ENCODE results near the gene FAM168A. TPM values are rescaled to one million over a fixed set of nuclear protein-coding genes. Genes with fewer than 3 reads are reported as not detected.

The FAM168A gene
- total RNA-seq, 1 experiment from 2014 or later: 25.9 TPM

DNA sequence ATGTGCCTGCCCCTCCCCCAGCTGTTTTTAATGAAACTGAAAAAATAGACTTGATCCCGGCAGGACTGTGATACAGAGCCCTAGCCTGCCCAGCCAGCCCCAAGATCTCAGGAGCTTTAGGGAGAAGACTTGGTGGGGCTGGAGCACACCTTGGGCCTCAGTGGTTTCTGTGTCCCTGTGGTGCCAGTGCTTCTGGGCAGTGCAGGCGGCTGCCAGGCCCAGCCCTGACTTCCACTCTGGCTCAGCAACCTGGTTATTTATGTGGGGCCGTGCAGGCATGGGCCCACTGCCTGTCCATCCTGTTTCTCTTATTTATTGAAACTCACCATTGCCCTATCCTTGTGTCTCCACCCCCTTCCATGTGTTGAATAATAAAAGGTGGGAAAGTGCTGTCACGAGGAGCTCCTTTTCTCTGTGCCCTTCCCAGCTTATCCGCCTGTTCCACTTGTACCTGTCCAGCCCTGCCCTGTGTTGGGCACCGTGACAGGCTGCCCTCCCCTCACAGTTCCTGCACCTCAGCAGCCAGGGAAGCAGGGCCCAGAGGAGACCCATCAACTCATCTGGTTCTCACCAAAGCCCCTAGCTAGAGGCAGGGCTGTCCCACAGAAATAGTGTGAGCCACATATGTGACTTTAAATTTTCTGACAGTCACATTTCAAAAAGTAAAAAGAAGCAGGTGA, 201.5 kb downstream of the FAM168A start (continued):
- TF ChIP-seq KAT7 (CRISPR knock-in tag; IDR thresholded peaks at IDR 0.05; ENCODE audit: borderline replicate concordance): no peak
- TF ChIP-seq, protein P1, sequence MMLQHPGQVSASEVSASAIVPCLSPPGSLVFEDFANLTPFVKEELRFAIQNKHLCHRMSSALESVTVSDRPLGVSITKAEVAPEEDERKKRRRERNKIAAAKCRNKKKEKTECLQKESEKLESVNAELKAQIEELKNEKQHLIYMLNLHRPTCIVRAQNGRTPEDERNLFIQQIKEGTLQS (CRISPR knock-in tag; conservative IDR thresholded peaks at IDR 0.05): no peak
- TF ChIP-seq OVOL2 (CRISPR knock-in tag; IDR thresholded peaks at IDR 0.05; ENCODE audit: borderline replicate concordance): no peak
- no peak for TF ChIP-seq ZNF281 (CRISPR knock-in tag; IDR thresholded peaks at IDR 0.05)

GRCh38 chr11:73395297-73396208, 202.4 kb downstream of the FAM168A start:
- H3K36me3 Mint-ChIP-seq: no peaks in the 10 kb centered on the region
- TF ChIP-seq ZBTB21 (CRISPR knock-in tag; IDR thresholded peaks at IDR 0.05; ENCODE audit: borderline replicate concordance) (no peak), ZNF416 (CRISPR knock-in tag; IDR thresholded peaks at IDR 0.05) (no peak), TCF7 (CRISPR knock-in tag; IDR thresholded peaks at IDR 0.05; ENCODE audit: low read depth) (no peak)
- TF ChIP-seq, protein P2, sequence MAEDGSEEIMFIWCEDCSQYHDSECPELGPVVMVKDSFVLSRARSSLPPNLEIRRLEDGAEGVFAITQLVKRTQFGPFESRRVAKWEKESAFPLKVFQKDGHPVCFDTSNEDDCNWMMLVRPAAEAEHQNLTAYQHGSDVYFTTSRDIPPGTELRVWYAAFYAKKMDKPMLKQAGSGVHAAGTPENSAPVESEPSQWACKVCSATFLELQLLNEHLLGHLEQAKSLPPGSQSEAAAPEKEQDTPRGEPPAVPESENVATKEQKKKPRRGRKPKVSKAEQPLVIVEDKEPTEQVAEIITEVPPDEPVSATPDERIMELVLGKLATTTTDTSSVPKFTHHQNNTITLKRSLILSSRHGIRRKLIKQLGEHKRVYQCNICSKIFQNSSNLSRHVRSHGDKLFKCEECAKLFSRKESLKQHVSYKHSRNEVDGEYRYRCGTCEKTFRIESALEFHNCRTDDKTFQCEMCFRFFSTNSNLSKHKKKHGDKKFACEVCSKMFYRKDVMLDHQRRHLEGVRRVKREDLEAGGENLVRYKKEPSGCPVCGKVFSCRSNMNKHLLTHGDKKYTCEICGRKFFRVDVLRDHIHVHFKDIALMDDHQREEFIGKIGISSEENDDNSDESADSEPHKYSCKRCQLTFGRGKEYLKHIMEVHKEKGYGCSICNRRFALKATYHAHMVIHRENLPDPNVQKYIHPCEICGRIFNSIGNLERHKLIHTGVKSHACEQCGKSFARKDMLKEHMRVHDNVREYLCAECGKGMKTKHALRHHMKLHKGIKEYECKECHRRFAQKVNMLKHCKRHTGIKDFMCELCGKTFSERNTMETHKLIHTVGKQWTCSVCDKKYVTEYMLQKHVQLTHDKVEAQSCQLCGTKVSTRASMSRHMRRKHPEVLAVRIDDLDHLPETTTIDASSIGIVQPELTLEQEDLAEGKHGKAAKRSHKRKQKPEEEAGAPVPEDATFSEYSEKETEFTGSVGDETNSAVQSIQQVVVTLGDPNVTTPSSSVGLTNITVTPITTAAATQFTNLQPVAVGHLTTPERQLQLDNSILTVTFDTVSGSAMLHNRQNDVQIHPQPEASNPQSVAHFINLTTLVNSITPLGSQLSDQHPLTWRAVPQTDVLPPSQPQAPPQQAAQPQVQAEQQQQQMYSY (CRISPR knock-in tag; IDR thresholded peaks at IDR 0.05): no peak
- H3K27ac Mint-ChIP-seq: no peak overlapping the region
- ChIA-PET POLR2A (no interaction called here), CTCF (interaction anchor here (1.1 to 3.1 kb wide), 5 partner anchors 33 to 265 kb away, joined by 3 to 13 read pairs (median 5); no protein-coding TSS in a partner anchor)
- DNase-seq (ENCODE audit: low spot score) (no peak), ATAC-seq (no peak)
- H3K4me1 Mint-ChIP-seq: no peaks in the 10 kb centered on the region
- no peaks in the 10 kb centered on the region for H3K9me3 Mint-ChIP-seq
- no peaks in the 10 kb centered on the region for H3K27me3 Mint-ChIP-seq (ENCODE audit: low read depth)
- H3K4me3 Mint-ChIP-seq: no peak overlapping the region

- H3K36me3 Mint-ChIP-seq: no peaks in the 10 kb centered on the region
- no peak overlapping the region for H3K4me3 Mint-ChIP-seq
- no peak overlapping the region for H3K27ac Mint-ChIP-seq
- H3K4me1 Mint-ChIP-seq: no peaks in the 10 kb centered on the region
- DNase-seq (ENCODE audit: low spot score): no peak
- H3K27me3 Mint-ChIP-seq (ENCODE audit: low read depth): no peaks in the 10 kb centered on the region
- POLR2A ChIA-PET: no interaction called here
- no peaks in the 10 kb centered on the region for H3K9me3 Mint-ChIP-seq
- ATAC-seq: no peak
- CTCF ChIA-PET: interaction anchor here (1.3 to 3.5 kb wide), 12 partner anchors 11 to 266 kb away, joined by 3 to 87 read pairs (median 26); partner anchors contain the start of genes ARHGEF17 and RELT
- TF ChIP-seq ARID4B (CRISPR knock-in tag; IDR thresholded peaks at IDR 0.05; ENCODE audit: borderline replicate concordance): no peak
- no peak for TF ChIP-seq FOXP4 (CRISPR knock-in tag; IDR thresholded peaks at IDR 0.05)
- TF ChIP-seq TEAD4 (CRISPR knock-in tag; IDR thresholded peaks at IDR 0.05): no peak
- no peak for TF ChIP-seq MXD4 (CRISPR knock-in tag; IDR thresholded peaks at IDR 0.05; ENCODE audit: borderline replicate concordance)
- no peak for TF ChIP-seq NR2C2 (CRISPR knock-in tag; IDR thresholded peaks at IDR 0.05)
- TF ChIP-seq SMAD4 (CRISPR knock-in tag; IDR thresholded peaks at IDR 0.05): no peak
Measured at GRCh38 chr11:73394416-73395296, 203.3 kb downstream of the FAM168A start.
